Measurements from ENCODE around the gene IL22RA2.

DNA sequence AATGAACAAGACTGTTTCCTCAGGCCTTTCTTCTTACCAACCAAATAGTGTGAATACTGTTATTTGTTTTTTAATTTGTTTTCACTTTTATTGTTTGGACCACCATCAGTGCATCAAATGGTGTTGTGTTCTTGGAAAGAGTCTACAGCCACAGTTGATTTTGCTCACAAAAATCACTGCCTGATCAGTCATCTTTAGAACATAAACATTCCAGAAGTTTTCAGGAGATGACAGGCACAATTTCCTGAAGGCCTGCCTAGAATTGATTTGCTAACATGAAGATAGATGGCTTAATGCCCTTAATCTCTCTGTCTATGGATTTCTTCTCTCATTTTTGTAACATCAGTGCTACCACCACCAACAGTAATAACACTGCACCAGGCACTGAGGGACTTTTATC, 13.5 kb downstream of the IL22RA2 start:
- TF ChIP-seq, protein P1, sequence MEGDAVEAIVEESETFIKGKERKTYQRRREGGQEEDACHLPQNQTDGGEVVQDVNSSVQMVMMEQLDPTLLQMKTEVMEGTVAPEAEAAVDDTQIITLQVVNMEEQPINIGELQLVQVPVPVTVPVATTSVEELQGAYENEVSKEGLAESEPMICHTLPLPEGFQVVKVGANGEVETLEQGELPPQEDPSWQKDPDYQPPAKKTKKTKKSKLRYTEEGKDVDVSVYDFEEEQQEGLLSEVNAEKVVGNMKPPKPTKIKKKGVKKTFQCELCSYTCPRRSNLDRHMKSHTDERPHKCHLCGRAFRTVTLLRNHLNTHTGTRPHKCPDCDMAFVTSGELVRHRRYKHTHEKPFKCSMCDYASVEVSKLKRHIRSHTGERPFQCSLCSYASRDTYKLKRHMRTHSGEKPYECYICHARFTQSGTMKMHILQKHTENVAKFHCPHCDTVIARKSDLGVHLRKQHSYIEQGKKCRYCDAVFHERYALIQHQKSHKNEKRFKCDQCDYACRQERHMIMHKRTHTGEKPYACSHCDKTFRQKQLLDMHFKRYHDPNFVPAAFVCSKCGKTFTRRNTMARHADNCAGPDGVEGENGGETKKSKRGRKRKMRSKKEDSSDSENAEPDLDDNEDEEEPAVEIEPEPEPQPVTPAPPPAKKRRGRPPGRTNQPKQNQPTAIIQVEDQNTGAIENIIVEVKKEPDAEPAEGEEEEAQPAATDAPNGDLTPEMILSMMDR (conservative IDR thresholded peaks at IDR 0.05; ENCODE audit: low read depth, low read length), result no peak
- no peak for TF ChIP-seq EZH2phosphoT487 (IDR thresholded peaks at IDR 0.05; ENCODE audit: borderline replicate concordance, low read length)
